Measurements from ENCODE around the gene EPHA3.

- no peak for TF ChIP-seq REST (IDR thresholded peaks at IDR 0.05)
- TF ChIP-seq CTCF (IDR thresholded peaks at IDR 0.05; ENCODE audit: low read depth, low read length, missing input control), result no peak
- no peak for TF ChIP-seq ATF3 (IDR thresholded peaks at IDR 0.05)
- TF ChIP-seq SP1 (IDR thresholded peaks at IDR 0.05), result no peak
- TF ChIP-seq JUND (IDR thresholded peaks at IDR 0.05), result no peak
- TF ChIP-seq GABPA (IDR thresholded peaks at IDR 0.05 in 1 of 2, conservative IDR thresholded peaks at IDR 0.05 in 1 of 2), result no peak
- TF ChIP-seq RAD21 (IDR thresholded peaks at IDR 0.05), result no peak
Measured at GRCh38 chr3:89061259-89061658, 46.2 kb upstream of the EPHA3 start.

Measured in liver (tissue), 3 donors.